K562 (cell line): ENCODE data around the gene RNF224. TPM values are rescaled to one million over a fixed set of nuclear protein-coding genes. Genes with fewer than 3 reads are reported as not detected.

ENCODE experiments used
- IRF2 ChIP-seq: sonication (generic); formaldehyde crosslinking; IDR thresholded peaks from 2 replicates; pipeline ENCODE4 v1.8.1; 2022; ENCODE audit warnings: mild to moderate bottlenecking, missing genetic modification reagents
- PCBP1 ChIP-seq: fragments of 200-400 bp; formaldehyde crosslinking; IDR thresholded peaks from 2 replicates; pipeline ENCODE4 v1.6.1; 2018; ENCODE audit warnings: mild to moderate bottlenecking, low read depth, low read length; ENCODE audit not compliant: poor library complexity, severe bottlenecking
- RBM39 ChIP-seq: fragments of 200-400 bp; formaldehyde crosslinking; optimal IDR thresholded peaks from 2 replicates; pipeline ENCODE3; 2018; ENCODE audit warnings: low read depth, low read length
- XRCC4 ChIP-seq: IDR thresholded peaks from one replicate; pipeline ENCODE4 v1.6.1; 2011; ENCODE audit not compliant: insufficient read depth, insufficient read length; ENCODE audit errors: extremely low read depth
- ZNF121 ChIP-seq: sonication (generic); formaldehyde crosslinking; conservative IDR thresholded peaks from 2 replicates; pipeline ENCODE4 v1.8.0; 2022; ENCODE audit warnings: missing genetic modification reagents
- ZNF143 ChIP-seq: sonication (generic); formaldehyde crosslinking; IDR thresholded peaks from 2 replicates; pipeline ENCODE4 v1.9.0; 2022; ENCODE audit warnings: mild to moderate bottlenecking, missing genetic modification reagents
- ZNF408 ChIP-seq: fragments of 250-450 bp; sonication (Bioruptor Pico); IDR thresholded peaks from 2 replicates; pipeline ENCODE4 v1.4.0; 2020; ENCODE audit warnings: low read depth, mild to moderate bottlenecking, moderate library complexity
- ZNF444 ChIP-seq: fragments of 250-450 bp; sonication (Bioruptor Pico); IDR thresholded peaks from 2 replicates; pipeline ENCODE4 v1.4.0; 2020; ENCODE audit warnings: mild to moderate bottlenecking, moderate library complexity
- polyA plus RNA-seq, 8 experiments: library from polyadenylated mRNA; depleted of rRNA in 4 of 8; stranded (reverse) in 5 of 8; unstranded in 3 of 8; fragments of >200 nt; fragmentation: Nextera tagmentation in 2 of 8; fragmentation: Illumina TruSeq in 1 of 8; extraction: Ambion mirVana in 2 of 8; extraction: Trizol in 1 of 8; gene quantifications; 2 replicates each; pipeline versions ENCODE4 v1.2.1 to v1.2.3, GENCODE V29; 2011 to 2014; ENCODE audit warnings: inconsistent platforms in 1 of 8, missing spikeins in 1 of 8
- total RNA-seq, 7 experiments: library from RNA; depleted of rRNA in 6 of 7; stranded (reverse); fragments of >200 nt in 6 of 7; fragmentation: Illumina TruSeq in 2 of 7; extraction: Trizol in 2 of 7; gene quantifications; 2 replicates each; pipeline versions ENCODE4 v1.2.1 to v1.2.3, GENCODE V29; 2011 to 2021; ENCODE audit warnings: low replicate concordance in 1 of 7
- TF ChIP-seq, protein P1 (sequence below), 3 experiments: IDR thresholded peaks in 2 of 3; conservative IDR thresholded peaks in 1 of 3; 2 replicates each; pipeline ENCODE4 v1.5.1; 2011 to 2012; ENCODE audit warnings: low read length in 3 of 3, mild to moderate bottlenecking in 3 of 3, control low read depth in 2 of 3, improper control_type of control experiment in 1 of 3, inconsistent platforms in 1 of 3, low read depth in 1 of 3, mixed read lengths in 1 of 3, moderate library complexity in 1 of 3; ENCODE audit not compliant: insufficient read depth in 2 of 3
- TF ChIP-seq, protein P2 (sequence below): fragments of 450-650 bp; IDR thresholded peaks from 2 replicates; pipeline ENCODE4 v1.7.0; 2016; ENCODE audit warnings: borderline replicate concordance
- TF ChIP-seq, protein P3 (sequence below): fragments of 450-650 bp; formaldehyde crosslinking; IDR thresholded peaks from 2 replicates; pipeline ENCODE4 v1.4.0; 2020; ENCODE audit warnings: mild to moderate bottlenecking, moderate library complexity
- TF ChIP-seq, protein P4 (sequence below): sonication (generic); IDR thresholded peaks from 2 replicates; pipeline ENCODE4 v1.6.1; 2016
- TF ChIP-seq, protein P5 (sequence below): fragments of 250-450 bp; sonication (Bioruptor Pico); IDR thresholded peaks from 2 replicates; pipeline ENCODE4 v1.4.0; 2020

The RNF224 gene
- total and polyA plus RNA-seq, 9 of the 15 experiments (the other 6 are each of a cell fraction or from before 2014, with no cell fraction given), result not detected

- no peak for TF ChIP-seq ZNF444 (CRISPR knock-in tag)
- TF ChIP-seq, protein P1, sequence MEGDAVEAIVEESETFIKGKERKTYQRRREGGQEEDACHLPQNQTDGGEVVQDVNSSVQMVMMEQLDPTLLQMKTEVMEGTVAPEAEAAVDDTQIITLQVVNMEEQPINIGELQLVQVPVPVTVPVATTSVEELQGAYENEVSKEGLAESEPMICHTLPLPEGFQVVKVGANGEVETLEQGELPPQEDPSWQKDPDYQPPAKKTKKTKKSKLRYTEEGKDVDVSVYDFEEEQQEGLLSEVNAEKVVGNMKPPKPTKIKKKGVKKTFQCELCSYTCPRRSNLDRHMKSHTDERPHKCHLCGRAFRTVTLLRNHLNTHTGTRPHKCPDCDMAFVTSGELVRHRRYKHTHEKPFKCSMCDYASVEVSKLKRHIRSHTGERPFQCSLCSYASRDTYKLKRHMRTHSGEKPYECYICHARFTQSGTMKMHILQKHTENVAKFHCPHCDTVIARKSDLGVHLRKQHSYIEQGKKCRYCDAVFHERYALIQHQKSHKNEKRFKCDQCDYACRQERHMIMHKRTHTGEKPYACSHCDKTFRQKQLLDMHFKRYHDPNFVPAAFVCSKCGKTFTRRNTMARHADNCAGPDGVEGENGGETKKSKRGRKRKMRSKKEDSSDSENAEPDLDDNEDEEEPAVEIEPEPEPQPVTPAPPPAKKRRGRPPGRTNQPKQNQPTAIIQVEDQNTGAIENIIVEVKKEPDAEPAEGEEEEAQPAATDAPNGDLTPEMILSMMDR (IDR thresholded peaks at IDR 0.05 in 2 of 3, conservative IDR thresholded peaks at IDR 0.05 in 1 of 3; ENCODE audit: insufficient read depth in 2 of 3, low read depth in 1 of 3, low read length in 3 of 3), result no peak; a peak in 1 of 6 replicates
- TF ChIP-seq, protein P2, sequence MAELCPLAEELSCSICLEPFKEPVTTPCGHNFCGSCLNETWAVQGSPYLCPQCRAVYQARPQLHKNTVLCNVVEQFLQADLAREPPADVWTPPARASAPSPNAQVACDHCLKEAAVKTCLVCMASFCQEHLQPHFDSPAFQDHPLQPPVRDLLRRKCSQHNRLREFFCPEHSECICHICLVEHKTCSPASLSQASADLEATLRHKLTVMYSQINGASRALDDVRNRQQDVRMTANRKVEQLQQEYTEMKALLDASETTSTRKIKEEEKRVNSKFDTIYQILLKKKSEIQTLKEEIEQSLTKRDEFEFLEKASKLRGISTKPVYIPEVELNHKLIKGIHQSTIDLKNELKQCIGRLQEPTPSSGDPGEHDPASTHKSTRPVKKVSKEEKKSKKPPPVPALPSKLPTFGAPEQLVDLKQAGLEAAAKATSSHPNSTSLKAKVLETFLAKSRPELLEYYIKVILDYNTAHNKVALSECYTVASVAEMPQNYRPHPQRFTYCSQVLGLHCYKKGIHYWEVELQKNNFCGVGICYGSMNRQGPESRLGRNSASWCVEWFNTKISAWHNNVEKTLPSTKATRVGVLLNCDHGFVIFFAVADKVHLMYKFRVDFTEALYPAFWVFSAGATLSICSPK, result no peak
- TF ChIP-seq, protein P3, sequence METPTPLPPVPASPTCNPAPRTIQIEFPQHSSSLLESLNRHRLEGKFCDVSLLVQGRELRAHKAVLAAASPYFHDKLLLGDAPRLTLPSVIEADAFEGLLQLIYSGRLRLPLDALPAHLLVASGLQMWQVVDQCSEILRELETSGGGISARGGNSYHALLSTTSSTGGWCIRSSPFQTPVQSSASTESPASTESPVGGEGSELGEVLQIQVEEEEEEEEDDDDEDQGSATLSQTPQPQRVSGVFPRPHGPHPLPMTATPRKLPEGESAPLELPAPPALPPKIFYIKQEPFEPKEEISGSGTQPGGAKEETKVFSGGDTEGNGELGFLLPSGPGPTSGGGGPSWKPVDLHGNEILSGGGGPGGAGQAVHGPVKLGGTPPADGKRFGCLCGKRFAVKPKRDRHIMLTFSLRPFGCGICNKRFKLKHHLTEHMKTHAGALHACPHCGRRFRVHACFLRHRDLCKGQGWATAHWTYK (CRISPR knock-in tag), result peak; percentile 70
- TF ChIP-seq RBM39, result peak; percentile 95
- no peak for TF ChIP-seq XRCC4
- TF ChIP-seq, protein P4, sequence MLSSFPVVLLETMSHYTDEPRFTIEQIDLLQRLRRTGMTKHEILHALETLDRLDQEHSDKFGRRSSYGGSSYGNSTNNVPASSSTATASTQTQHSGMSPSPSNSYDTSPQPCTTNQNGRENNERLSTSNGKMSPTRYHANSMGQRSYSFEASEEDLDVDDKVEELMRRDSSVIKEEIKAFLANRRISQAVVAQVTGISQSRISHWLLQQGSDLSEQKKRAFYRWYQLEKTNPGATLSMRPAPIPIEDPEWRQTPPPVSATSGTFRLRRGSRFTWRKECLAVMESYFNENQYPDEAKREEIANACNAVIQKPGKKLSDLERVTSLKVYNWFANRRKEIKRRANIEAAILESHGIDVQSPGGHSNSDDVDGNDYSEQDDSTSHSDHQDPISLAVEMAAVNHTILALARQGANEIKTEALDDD, result no peak
- TF ChIP-seq IRF2, result no peak
- TF ChIP-seq PCBP1, result peak; percentile 49
- no peak for TF ChIP-seq ZNF143
- TF ChIP-seq, protein P5, sequence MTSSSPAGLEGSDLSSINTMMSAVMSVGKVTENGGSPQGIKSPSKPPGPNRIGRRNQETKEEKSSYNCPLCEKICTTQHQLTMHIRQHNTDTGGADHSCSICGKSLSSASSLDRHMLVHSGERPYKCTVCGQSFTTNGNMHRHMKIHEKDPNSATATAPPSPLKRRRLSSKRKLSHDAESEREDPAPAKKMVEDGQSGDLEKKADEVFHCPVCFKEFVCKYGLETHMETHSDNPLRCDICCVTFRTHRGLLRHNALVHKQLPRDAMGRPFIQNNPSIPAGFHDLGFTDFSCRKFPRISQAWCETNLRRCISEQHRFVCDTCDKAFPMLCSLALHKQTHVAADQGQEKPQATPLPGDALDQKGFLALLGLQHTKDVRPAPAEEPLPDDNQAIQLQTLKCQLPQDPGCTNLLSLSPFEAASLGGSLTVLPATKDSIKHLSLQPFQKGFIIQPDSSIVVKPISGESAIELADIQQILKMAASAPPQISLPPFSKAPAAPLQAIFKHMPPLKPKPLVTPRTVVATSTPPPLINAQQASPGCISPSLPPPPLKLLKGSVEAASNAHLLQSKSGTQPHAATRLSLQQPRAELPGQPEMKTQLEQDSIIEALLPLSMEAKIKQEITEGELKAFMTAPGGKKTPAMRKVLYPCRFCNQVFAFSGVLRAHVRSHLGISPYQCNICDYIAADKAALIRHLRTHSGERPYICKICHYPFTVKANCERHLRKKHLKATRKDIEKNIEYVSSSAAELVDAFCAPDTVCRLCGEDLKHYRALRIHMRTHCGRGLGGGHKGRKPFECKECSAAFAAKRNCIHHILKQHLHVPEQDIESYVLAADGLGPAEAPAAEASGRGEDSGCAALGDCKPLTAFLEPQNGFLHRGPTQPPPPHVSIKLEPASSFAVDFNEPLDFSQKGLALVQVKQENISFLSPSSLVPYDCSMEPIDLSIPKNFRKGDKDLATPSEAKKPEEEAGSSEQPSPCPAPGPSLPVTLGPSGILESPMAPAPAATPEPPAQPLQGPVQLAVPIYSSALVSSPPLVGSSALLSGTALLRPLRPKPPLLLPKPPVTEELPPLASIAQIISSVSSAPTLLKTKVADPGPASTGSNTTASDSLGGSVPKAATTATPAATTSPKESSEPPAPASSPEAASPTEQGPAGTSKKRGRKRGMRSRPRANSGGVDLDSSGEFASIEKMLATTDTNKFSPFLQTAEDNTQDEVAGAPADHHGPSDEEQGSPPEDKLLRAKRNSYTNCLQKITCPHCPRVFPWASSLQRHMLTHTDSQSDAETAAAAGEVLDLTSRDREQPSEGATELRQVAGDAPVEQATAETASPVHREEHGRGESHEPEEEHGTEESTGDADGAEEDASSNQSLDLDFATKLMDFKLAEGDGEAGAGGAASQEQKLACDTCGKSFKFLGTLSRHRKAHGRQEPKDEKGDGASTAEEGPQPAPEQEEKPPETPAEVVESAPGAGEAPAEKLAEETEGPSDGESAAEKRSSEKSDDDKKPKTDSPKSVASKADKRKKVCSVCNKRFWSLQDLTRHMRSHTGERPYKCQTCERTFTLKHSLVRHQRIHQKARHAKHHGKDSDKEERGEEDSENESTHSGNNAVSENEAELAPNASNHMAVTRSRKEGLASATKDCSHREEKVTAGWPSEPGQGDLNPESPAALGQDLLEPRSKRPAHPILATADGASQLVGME (CRISPR knock-in tag), result no peak
- no peak for TF ChIP-seq ZNF408
- TF ChIP-seq ZNF121 (CRISPR knock-in tag), result no peak
Observed at GRCh38 chr9:137240841-137241489, 13.7 kb downstream of the RNF224 start, which contains the start of gene TUBB4B (continued).
